Skin of body (tissue), 2 donors: Measurements from ENCODE around the gene SUSD4. TPM values are rescaled to one million over a fixed set of nuclear protein-coding genes. Genes with fewer than 3 reads are reported as not detected.
A peak's percentile ranks its signal among the peaks of the same experiment; 100 is the strongest.
"Not testable (repeated sequence)": the region's sequence is repeated elsewhere in the genome, so short reads cannot be mapped to it uniquely, and the experiment has no call there.

ENCODE experiments used
- DNase-seq: peaks from one replicate; lab custom pipeline; 2025; lab: John Stamatoyannopoulos, UW
- total RNA-seq: library from RNA; depleted of rRNA; stranded (reverse); fragments of >200 nt; gene quantifications from one replicate; pipeline ENCODE4 v1.2.3, GENCODE V29; 2014

SUSD4 gene
- total RNA-seq, 1 donor from 2014 or later: 12.9 TPM

GRCh38 chr1:223253916-223254315 lies 110.1 kb downstream of the SUSD4 start:
- DNase-seq: no peak

- not testable (repeated sequence) for DNase-seq
Measured at GRCh38 chr1:223251387-223251786, 112.6 kb downstream of the SUSD4 start.

GRCh38 chr1:223250632-223251015 lies 113.4 kb downstream of the SUSD4 start:
- DNase-seq: no peak

GRCh38 chr1:223249854-223250631 lies 113.9 kb downstream of the SUSD4 start:
- no peak for DNase-seq

DNA sequence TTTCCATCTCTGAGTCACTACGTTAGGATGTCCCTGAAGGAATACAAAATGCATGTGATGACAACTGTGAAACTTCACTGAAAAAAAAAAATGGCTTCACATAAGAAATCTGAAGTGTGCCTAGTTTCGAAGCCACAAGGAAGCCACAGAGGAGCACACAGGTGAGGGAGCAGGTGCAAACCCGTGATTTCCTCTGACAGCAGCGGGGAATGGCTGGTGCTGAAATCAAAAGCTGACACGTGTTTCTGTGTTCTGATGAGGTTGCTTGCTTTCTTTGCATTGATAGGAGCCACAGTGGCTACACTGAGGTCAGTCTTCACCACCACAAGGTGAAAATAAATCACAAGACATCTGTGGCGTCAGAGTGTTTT lies 115.2 kb downstream of the SUSD4 start:
- no peak for DNase-seq

DNA sequence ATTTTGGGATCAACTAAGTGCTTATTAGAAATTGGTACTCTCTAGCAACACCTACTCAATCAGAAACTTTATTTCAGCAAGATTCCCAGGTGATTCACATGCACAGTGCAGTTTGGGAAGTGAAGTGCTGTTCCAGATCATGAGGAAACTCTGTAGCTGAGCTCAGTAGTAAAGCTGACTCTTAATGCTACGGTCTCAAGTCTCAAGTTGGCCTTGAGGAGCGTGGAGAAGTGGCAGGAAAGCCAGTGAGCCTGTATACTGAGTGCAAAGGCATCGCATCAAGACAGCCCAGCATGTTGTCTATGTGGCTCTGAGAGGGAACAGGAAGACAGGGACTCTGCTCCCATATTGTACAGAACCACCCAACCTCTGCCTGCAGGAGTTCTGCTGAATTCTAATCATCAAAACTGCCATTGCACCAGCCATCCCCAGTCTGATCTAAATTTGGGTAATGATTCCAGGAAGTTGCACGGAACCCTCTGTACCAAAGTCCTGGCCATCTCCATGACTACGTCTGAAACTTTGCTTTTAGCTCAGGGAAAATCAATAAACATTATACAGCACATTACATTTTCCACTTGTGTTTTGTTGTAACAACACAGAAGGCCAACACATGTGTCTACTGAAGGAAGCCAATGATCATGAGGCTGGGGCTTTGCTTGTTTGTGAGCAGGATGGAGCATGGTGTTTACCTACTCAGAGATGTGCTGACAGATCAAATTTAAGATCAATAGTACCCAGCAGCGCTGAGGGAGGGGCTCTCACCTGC lies 115.8 kb downstream of the SUSD4 start:
- peak; percentile 86 for DNase-seq

GRCh38 chr1:223246476-223247112 lies 117.4 kb downstream of the SUSD4 start:
- no peak for DNase-seq

- DNase-seq: no peak
Measured at GRCh38 chr1:223245983-223246382, 118.0 kb downstream of the SUSD4 start.

DNA sequence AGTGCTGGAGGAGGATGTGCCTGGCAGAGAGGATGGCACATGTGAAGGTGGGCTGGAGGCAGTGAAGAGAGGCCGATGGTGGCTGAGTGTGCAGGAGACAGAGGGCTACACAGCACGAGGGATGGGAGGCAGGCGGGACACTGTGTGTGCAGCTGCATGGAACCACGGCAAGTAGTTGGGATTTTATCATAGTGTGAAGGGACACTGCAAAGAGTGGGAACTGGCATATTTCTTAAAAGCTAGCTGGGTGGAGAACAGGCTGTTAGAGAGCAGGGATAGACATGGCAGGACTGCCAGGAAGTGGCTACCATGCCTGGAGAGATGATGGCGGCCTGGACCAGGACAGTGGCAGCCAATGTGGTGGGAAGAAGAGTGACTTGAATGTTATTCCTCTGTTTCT lies 118.6 kb downstream of the SUSD4 start:
- no peak for DNase-seq

- DNase-seq: no peak
Measured at GRCh38 chr1:223244366-223245103, 119.4 kb downstream of the SUSD4 start.

DNA sequence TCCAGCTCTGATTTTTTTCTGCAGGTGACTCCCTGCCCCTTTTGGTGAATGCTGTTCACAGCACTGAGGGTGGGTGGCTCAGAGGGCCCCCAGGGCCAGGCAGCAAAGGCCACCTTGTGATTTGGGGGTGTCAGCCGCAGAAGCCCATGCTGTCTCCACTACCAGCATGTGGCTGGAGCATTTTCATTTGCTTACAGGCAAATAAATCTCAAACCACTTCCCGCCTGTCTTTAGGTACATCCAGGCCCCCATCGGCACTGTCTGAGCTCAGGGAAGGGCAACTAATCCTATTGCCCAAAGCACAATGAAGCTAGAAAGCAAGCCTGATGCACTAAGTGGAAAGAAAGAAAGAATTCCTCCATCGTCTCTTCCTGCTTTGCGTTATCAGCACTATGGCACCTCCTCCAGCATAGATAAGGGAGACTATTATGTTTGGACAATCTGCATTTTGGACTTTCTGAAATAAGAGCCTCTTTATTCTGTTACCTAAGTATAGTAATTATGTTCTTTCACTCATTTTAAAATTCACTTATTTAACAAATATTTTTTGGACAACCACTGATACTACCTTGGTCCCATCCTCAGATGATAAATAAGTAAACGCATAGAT lies 120.4 kb downstream of the SUSD4 start:
- no peak for DNase-seq

DNA sequence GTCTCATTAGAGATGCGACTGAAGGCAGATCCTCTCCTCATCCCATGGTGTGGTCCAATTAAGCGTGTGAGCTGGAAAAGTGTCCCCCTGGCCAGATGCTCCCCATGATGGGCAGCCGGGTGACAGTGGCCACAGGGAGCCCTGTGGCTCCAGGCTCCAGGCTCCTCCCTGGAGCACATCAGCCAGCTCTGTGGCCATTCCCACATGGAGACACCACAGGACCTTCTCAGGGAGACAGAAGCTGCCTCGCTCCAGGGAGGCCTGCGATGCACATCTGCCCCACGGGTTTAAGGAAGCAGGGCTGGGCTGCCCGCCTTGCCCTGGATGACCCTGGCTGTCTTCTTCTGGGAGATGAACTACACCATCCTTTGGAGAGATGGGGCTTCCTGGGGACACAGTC lies 121.0 kb downstream of the SUSD4 start:
- no peak for DNase-seq

DNA sequence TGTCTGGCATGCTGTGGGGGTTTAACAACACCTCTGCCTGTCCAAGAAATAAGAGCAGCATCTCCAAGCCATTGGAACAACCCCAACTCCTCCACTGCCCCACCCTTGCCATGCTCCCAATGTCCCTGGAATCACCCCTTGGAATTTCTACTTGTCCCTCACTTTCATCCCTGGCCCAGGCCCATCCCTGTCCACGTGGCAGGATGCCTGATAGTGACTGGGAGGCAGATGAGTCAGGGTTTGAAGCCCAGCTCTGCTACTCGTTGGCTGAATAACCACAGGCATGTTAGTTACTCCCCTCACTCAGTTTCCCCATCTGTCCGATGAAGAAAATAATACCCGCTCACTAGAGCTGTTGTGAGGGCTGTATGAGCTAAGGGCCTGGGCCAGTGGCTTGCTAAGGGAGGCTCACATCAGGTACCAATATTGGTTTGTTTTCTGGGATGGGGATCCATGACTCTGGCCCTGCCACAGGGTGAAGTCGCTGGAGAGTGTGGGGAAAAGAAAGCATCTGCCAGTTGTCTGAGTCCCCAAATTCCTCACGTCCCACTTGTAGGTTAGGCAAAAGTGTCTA lies 121.5 kb downstream of the SUSD4 start:
- DNase-seq: no peak

DNA sequence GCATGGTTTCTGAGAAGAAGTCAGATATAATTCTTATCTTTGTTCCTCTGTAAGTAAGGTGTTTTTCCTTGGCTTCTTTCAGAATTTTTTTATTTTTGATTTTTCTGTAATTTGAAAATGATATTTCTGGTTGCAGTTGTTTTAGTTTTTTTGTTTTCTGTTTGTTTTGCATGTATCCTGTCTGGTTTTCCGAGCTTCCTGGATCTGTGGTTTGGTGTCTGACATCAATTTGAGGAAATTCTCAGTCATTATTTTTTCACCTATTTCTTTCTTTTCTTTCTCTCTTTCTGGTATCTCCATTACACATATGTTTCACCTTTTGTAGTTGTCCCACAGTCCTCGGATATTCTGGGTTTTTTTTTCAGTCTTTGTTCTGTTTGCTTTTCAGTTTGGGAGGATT lies 123.9 kb downstream of the SUSD4 start:
- no peak for DNase-seq

DNA sequence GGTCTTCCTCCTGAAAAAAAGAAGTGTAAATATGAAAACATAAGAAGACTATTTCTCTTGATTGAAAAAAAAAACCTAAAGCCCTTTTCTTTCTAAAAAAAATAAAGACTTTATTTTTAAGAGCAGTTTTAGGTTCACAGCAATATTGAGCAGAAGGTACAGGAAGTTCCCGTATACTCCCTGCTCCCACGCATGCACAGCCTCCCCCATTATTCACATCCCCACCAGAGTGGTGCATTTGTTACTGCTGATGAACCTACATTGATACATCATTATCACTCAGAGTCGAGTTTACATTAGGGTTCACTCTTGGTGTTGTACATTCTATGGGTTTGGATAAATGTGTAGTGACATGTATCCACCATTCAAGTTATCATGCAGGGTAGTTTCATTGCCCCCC lies 128.9 kb downstream of the SUSD4 start:
- no peak for DNase-seq

DNA sequence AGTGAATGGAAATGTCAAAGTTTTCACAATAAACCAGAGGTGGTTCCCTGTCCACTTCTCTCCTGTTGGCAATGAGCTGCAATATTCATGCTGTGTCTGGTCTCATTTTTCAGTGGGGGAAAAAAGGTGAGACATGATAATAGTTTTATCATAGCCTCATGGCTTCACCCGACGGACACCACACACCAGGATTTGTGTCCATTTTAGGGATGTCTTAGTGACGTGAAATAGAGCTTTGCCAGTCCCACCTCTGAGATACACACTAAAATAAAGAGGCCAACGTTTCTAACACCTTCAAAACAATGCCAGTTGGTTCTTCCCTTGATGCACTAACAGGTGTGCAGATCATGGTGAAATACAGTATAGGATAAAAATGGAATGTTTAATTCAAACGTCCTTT lies 129.4 kb downstream of the SUSD4 start:
- DNase-seq: no peak

- DNase-seq: no peak
Measured at GRCh38 chr1:223234170-223234514, 129.8 kb downstream of the SUSD4 start.

- no peak for DNase-seq
Measured at GRCh38 chr1:223233410-223234169, 130.4 kb downstream of the SUSD4 start.

- no peak for DNase-seq
Measured at GRCh38 chr1:223233019-223233409, 131.0 kb downstream of the SUSD4 start.

- DNase-seq: no peak
Measured at GRCh38 chr1:223231581-223231980, 132.4 kb downstream of the SUSD4 start.
